Upper lobe of right lung (tissue), 1 donor: ENCODE results near the gene TMEM156. TPM values are rescaled to one million over a fixed set of nuclear protein-coding genes. Genes with fewer than 3 reads are reported as not detected.

ENCODE experiments used
- ATAC-seq: fragments of 200-7000 bp; cut with Tn5 transposase; one replicate; pipeline ENCODE4 v1.9.1; 2020; ENCODE audit warnings: mild to moderate bottlenecking, moderate library complexity
- DNase-seq: peaks from one replicate; pipeline ENCODE4 v3.0.0-alpha.2; 2020
- H3K27ac ChIP-seq: fragments of 200-600 bp; one replicate; pipeline ENCODE4 v1.8.0; 2022
- H3K27me3 ChIP-seq: fragments of 200-600 bp; one replicate; pipeline ENCODE4 v1.8.0; 2022; ENCODE audit warnings: mild to moderate bottlenecking
- H3K36me3 ChIP-seq: fragments of 200-600 bp; one replicate; pipeline ENCODE4 v1.8.0; 2022
- H3K4me1 ChIP-seq: fragments of 200-600 bp; one replicate; pipeline ENCODE4 v1.8.0; 2022
- H3K4me3 ChIP-seq: fragments of 200-600 bp; one replicate; pipeline ENCODE4 v1.8.0; 2022; ENCODE audit warnings: mild to moderate bottlenecking
- H3K9me3 ChIP-seq: fragments of 200-600 bp; one replicate; pipeline ENCODE4 v1.8.0; 2022
- intact Hi-C: fragments of 100-400 bp; cut with DNase I; formaldehyde crosslinking; loops from one replicate; pipeline ENCODE4 v1.11.0; 2022
- total RNA-seq: library from RNA; stranded (reverse); fragmentation: NEBNext Ultra II Directional; extraction: Animal tissue kit (Norgen Biotek cat#: 25700); gene quantifications from one replicate; pipeline ENCODE4 v1.2.1, GENCODE V29; 2021
- TF ChIP-seq, protein P1 (sequence below): fragments of 200-600 bp; IDR thresholded peaks from one replicate; pipeline ENCODE4 v1.8.0; 2022; ENCODE audit warnings: antibody characterized with exemption
- donor health status: DM: no; HTN: yes; CAD: no; lungs with severe emphysema.

The TMEM156 gene
- total RNA-seq, 1 donor from 2014 or later = 1.2 TPM

DNA sequence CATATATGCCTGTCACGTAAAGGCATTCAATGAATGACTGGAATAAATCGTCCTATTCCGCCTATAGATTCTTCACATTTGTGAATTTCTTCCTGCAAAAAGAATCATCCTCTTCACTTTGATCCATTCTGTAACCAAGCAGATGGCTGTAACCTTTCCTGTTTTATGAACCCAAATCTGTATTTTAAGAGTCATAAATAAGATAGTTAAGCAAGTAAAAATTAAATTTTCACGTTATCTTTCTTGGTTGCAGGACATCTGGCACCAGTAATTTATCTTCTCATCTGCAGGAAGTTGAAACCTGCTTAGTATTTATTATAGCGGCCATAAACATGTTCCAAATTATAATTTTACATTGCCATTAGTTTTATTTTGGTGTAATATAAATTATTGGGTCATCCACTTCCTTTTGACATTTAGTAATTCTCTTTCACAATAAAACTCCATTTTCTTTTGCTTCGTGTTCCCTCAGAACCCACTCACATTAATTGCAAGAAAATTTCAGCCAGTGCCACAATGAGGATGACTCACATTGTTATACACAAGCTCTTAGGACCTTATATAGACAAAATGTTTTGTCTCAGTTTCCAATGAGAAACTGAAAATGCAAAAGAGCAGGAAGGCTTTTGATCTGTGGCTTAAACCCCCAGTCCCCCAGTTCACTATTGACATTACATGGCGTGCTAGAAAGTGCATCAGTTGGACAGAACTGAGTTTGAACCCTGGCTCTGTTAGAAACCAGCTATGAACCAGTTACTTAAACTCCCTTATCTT is 51.1 kb downstream of the TMEM156 start:
- no peak overlapping the region for H3K27ac ChIP-seq
- H3K4me1 ChIP-seq = peaks cover 5% of the 10 kb centered on the region
- TF ChIP-seq, protein P1, sequence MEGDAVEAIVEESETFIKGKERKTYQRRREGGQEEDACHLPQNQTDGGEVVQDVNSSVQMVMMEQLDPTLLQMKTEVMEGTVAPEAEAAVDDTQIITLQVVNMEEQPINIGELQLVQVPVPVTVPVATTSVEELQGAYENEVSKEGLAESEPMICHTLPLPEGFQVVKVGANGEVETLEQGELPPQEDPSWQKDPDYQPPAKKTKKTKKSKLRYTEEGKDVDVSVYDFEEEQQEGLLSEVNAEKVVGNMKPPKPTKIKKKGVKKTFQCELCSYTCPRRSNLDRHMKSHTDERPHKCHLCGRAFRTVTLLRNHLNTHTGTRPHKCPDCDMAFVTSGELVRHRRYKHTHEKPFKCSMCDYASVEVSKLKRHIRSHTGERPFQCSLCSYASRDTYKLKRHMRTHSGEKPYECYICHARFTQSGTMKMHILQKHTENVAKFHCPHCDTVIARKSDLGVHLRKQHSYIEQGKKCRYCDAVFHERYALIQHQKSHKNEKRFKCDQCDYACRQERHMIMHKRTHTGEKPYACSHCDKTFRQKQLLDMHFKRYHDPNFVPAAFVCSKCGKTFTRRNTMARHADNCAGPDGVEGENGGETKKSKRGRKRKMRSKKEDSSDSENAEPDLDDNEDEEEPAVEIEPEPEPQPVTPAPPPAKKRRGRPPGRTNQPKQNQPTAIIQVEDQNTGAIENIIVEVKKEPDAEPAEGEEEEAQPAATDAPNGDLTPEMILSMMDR = no peak
- no peak overlapping the region for H3K4me3 ChIP-seq
- H3K27me3 ChIP-seq = no peaks in the 10 kb centered on the region
- ATAC-seq (no peak), DNase-seq (no peak)
- no peaks in the 10 kb centered on the region for H3K9me3 ChIP-seq
- no peaks in the 10 kb centered on the region for H3K36me3 ChIP-seq
- intact Hi-C loops = no loop called here

- no peaks in the 10 kb centered on the region for H3K4me1 ChIP-seq
- H3K27ac ChIP-seq = no peak overlapping the region
- ATAC-seq (no peak), DNase-seq (no peak)
- TF ChIP-seq, protein P1 = no peak
- no peaks in the 10 kb centered on the region for H3K27me3 ChIP-seq
- intact Hi-C loops = no loop called here
- no peaks in the 10 kb centered on the region for H3K9me3 ChIP-seq
- no peak overlapping the region for H3K4me3 ChIP-seq
- no peaks in the 10 kb centered on the region for H3K36me3 ChIP-seq
These were observed 52.5 kb downstream of the TMEM156 start for GRCh38 chr4:38979511-38980230.

DNA sequence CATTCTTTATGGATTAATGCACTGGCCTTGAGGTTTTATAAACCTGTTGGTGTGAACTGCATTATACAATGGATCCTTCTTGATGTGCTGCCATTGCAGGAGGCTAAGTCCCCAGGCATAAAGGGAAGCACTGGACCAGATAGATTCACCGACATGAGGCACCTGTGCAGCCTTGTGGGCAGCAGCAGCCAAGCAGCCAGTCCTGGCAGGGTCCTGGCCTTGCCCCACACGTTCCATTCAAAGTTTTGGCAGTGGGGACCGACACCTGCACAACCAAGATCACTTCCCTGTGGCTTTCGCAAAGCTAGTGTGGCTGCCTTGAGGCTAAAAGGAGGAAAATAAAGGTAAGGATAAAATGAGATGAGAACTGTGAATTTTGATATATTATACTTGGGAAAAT is 53.1 kb downstream of the TMEM156 start:
- intact Hi-C loops = no loop called here
- TF ChIP-seq, protein P1 = no peak

DNA sequence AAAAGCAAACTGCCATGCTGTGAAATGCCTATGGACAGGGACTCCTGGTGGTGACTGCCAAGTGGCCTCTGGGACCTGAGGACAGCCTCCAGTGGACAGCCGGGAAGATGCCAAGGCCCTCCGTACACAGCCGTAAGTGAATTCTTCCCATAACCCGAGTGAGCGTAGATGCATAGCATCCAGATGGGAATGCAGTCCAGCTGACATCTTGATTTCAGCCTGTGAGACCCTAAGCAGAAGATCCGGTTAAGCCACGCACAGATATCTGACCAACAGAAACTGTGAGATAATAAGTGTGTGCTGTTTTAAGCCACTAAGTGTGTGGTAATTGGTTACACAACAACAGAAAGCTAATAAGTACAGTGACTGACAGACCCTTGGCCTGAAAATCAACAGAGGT is 55.9 kb downstream of the TMEM156 start:
- Histone ChIP-seq H3K27me3 (no peaks in the 10 kb centered on the region), H3K27ac (no peak overlapping the region), H3K4me1 (no peaks in the 10 kb centered on the region), H3K4me3 (no peak overlapping the region), H3K36me3 (no peaks in the 10 kb centered on the region), H3K9me3 (no peaks in the 10 kb centered on the region)
- TF ChIP-seq, protein P1 = no peak
- intact Hi-C loops = no loop called here
- DNase-seq (no peak), ATAC-seq (no peak)

More for the DNA sequence above, 53.1 kb downstream of the TMEM156 start:
- Histone ChIP-seq H3K27me3 (no peaks in the 10 kb centered on the region), H3K36me3 (no peaks in the 10 kb centered on the region), H3K4me1 (no peaks in the 10 kb centered on the region), H3K27ac (no peak overlapping the region), H3K9me3 (no peaks in the 10 kb centered on the region), H3K4me3 (no peak overlapping the region)
- no peak for ATAC-seq
- no peak for DNase-seq

DNA sequence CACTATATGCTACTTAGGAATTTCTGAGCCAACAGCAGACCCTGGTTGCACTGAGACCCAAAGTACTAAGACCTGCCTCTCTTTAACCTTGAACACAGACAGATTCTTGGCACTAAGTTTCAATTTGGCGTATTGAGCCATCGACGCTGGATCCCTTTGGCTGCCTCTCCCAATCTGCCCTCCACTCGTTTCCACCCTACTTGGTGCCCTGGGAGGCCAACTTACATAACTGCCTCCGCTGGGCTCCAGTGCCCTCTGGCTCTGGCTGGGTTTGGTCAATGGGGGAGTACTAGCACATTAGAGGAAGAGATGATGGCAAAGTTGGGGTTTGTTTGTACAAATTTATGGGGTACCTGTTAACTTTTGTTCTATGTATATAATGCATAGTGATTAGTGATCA is 63.5 kb downstream of the TMEM156 start:
- Histone ChIP-seq H3K4me1 (no peaks in the 10 kb centered on the region), H3K4me3 (no peak overlapping the region), H3K27ac (no peak overlapping the region), H3K27me3 (no peaks in the 10 kb centered on the region), H3K36me3 (no peaks in the 10 kb centered on the region), H3K9me3 (no peaks in the 10 kb centered on the region)
- intact Hi-C loops = no loop called here
- no peak for ATAC-seq
- DNase-seq = no peak
- TF ChIP-seq, protein P1 = no peak
